ENCODE results near the gene SGK2.

SGK2 gene

DNA sequence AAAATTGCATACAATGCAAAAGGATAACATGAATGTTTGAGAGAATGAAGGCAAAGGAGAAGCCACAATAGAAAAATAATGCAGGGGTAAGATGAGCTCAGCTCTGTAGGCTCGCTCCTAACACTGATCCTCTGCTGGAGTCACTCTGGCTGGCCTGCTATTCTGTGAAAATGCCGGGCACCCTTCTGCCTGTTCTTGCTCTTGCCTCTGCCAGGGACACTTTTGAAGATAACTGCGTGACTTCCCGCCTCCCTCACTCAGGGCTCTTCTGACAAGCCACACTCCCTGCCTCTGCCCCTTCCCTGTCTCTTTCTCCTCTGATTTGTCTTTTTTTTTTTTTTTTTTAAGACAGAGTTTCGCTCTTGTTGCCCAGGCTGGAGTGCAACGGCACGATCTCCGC is 72.8 kb downstream of the SGK2 start:
- TF ChIP-seq, protein P1, sequence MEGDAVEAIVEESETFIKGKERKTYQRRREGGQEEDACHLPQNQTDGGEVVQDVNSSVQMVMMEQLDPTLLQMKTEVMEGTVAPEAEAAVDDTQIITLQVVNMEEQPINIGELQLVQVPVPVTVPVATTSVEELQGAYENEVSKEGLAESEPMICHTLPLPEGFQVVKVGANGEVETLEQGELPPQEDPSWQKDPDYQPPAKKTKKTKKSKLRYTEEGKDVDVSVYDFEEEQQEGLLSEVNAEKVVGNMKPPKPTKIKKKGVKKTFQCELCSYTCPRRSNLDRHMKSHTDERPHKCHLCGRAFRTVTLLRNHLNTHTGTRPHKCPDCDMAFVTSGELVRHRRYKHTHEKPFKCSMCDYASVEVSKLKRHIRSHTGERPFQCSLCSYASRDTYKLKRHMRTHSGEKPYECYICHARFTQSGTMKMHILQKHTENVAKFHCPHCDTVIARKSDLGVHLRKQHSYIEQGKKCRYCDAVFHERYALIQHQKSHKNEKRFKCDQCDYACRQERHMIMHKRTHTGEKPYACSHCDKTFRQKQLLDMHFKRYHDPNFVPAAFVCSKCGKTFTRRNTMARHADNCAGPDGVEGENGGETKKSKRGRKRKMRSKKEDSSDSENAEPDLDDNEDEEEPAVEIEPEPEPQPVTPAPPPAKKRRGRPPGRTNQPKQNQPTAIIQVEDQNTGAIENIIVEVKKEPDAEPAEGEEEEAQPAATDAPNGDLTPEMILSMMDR (IDR thresholded peaks at IDR 0.05; ENCODE audit: control insufficient read depth, insufficient read depth, low read depth, low read length, missing control alignments) = no peak
- no peak overlapping the region for H3K4me3 ChIP-seq (ENCODE audit: control insufficient read depth, low read depth, low read length)
- DNase-seq (ENCODE audit: low read depth) = no peak
